Stimulated activated naive CD8-positive, alpha-beta T cell treated with anti-CD3 and anti-CD28 coated beads, Interleukin-15, Interleukin-2, amounts not matched to agents 100 U/mL and 50 U/mL, for 24 hours (primary cell): ENCODE results near the gene TMPRSS3.

Experiments used
- ATAC-seq: fragments of 150-1000 bp; cut with Tn5 transposase; one replicate; pipeline ENCODE4 v1.10.0; 2021
- DNase-seq: peaks from one replicate; pipeline ENCODE4 v3.0.0; 2021

The TMPRSS3 gene

GRCh38 chr21:42332557-42333317 is 63.1 kb downstream of the TMPRSS3 start:
- no peak for ATAC-seq
- DNase-seq: no peak

- ATAC-seq (no peak), DNase-seq (no peak)
Observed at GRCh38 chr21:42331660-42332059, 64.2 kb downstream of the TMPRSS3 start.

GRCh38 chr21:42330380-42331371 is 65.2 kb downstream of the TMPRSS3 start:
- no peak for DNase-seq
- no peak for ATAC-seq

GRCh38 chr21:42324896-42325295 is 71.0 kb downstream of the TMPRSS3 start:
- ATAC-seq: no peak

More at GRCh38 chr21:42324896-42325295, 71.0 kb downstream of the TMPRSS3 start:
- no peak for DNase-seq
